ENCODE measurements around the gene TGFBR2. TPM values are rescaled to one million over a fixed set of nuclear protein-coding genes. Genes with fewer than 3 reads are reported as not detected.

TGFBR2 gene
- total RNA-seq, 2 donors from 2014 or later, result 53.0 to 69.6 TPM

- 61% methylated on average over 1 of the region's 1 CpG for WGBS
- H3K36me3 ChIP-seq, result no peaks in the 10 kb centered on the region
Measured at GRCh38 chr3:30682434-30683155, 76.2 kb downstream of the TGFBR2 start.

GRCh38 chr3:30683769-30684168 is 77.4 kb downstream of the TGFBR2 start:
- no peaks in the 10 kb centered on the region for H3K27me3 ChIP-seq (replicated peaks; ENCODE audit: insufficient read depth)
- intact Hi-C loops (cut with DNase I), result loop anchor here (5.0 kb wide), 1 partner anchor 241 kb away; no protein-coding TSS in a partner anchor
- DNase-seq (ENCODE audit: low spot score), result no peak
- peaks cover 4% of the 10 kb centered on the region for H3K4me1 ChIP-seq (replicated peaks)
- no peak for TF ChIP-seq POLR2A (IDR thresholded peaks at IDR 0.05)
- no peak for TF ChIP-seq POLR2AphosphoS5 (IDR thresholded peaks at IDR 0.05)
- no peak for TF ChIP-seq CTCF (IDR thresholded peaks at IDR 0.05)
- no peak overlapping the region for H3K4me3 ChIP-seq
- WGBS, result 72% methylated on average over 3 of the region's 3 CpGs
- H3K27ac ChIP-seq, result no peak overlapping the region
- H3K36me3 ChIP-seq, result no peaks in the 10 kb centered on the region
- no peaks in the 10 kb centered on the region for H3K9me3 ChIP-seq

More at GRCh38 chr3:30682434-30683155, 76.2 kb downstream of the TGFBR2 start:
- Histone ChIP-seq H3K4me1 (replicated peaks) (no peaks in the 10 kb centered on the region), H3K4me3 (no peak overlapping the region), H3K27ac (no peak overlapping the region), H3K9me3 (no peaks in the 10 kb centered on the region), H3K27me3 (replicated peaks; ENCODE audit: insufficient read depth) (no peaks in the 10 kb centered on the region)
- no peak for DNase-seq (ENCODE audit: low spot score)
- TF ChIP-seq POLR2A (IDR thresholded peaks at IDR 0.05) (no peak), POLR2AphosphoS5 (IDR thresholded peaks at IDR 0.05) (no peak), CTCF (IDR thresholded peaks at IDR 0.05) (no peak)
- intact Hi-C loops (cut with DNase I), result loop anchor here (5.0 kb wide), 1 partner anchor 240 kb away; no protein-coding TSS in a partner anchor

GRCh38 chr3:30684356-30684755 is 78.0 kb downstream of the TGFBR2 start:
- intact Hi-C loops (cut with DNase I), result loop anchor here (5.0 kb wide), 1 partner anchor 242 kb away; no protein-coding TSS in a partner anchor
- no peak overlapping the region for H3K4me3 ChIP-seq
- TF ChIP-seq CTCF (IDR thresholded peaks at IDR 0.05) (no peak), POLR2A (IDR thresholded peaks at IDR 0.05) (no peak), POLR2AphosphoS5 (IDR thresholded peaks at IDR 0.05) (no peak)
- peaks cover 9% of the 10 kb centered on the region for H3K4me1 ChIP-seq (replicated peaks)
- H3K27me3 ChIP-seq (replicated peaks; ENCODE audit: insufficient read depth), result no peaks in the 10 kb centered on the region
- 74% methylated on average over 3 of the region's 3 CpGs for WGBS
- H3K9me3 ChIP-seq, result no peaks in the 10 kb centered on the region
- H3K36me3 ChIP-seq, result no peaks in the 10 kb centered on the region
- H3K27ac ChIP-seq, result no peak overlapping the region
- no peak for DNase-seq (ENCODE audit: low spot score)

GRCh38 chr3:30685267-30685667 is 78.9 kb downstream of the TGFBR2 start:
- Histone ChIP-seq H3K4me1 (replicated peaks) (peaks cover 9% of the 10 kb centered on the region), H3K9me3 (no peaks in the 10 kb centered on the region), H3K36me3 (no peaks in the 10 kb centered on the region), H3K27ac (no peak overlapping the region), H3K27me3 (replicated peaks; ENCODE audit: insufficient read depth) (no peaks in the 10 kb centered on the region), H3K4me3 (no peak overlapping the region)
- intact Hi-C loops (cut with DNase I), result no loop called here
- 96% methylated on average over 2 of the region's 2 CpGs for WGBS
- TF ChIP-seq POLR2AphosphoS5 (IDR thresholded peaks at IDR 0.05) (no peak), POLR2A (IDR thresholded peaks at IDR 0.05) (no peak), CTCF (IDR thresholded peaks at IDR 0.05) (no peak)
- no peak for DNase-seq (ENCODE audit: low spot score)

GRCh38 chr3:30686176-30686575 is 79.8 kb downstream of the TGFBR2 start:
- no peaks in the 10 kb centered on the region for H3K36me3 ChIP-seq
- no peak for DNase-seq (ENCODE audit: low spot score)
- WGBS, result 89% methylated on average over 2 of the region's 2 CpGs
- intact Hi-C loops (cut with DNase I), result no loop called here
- H3K27me3 ChIP-seq (replicated peaks; ENCODE audit: insufficient read depth), result no peaks in the 10 kb centered on the region
- no peak overlapping the region for H3K27ac ChIP-seq
- H3K4me3 ChIP-seq, result no peak overlapping the region
- TF ChIP-seq POLR2A (IDR thresholded peaks at IDR 0.05), result no peak
- TF ChIP-seq POLR2AphosphoS5 (IDR thresholded peaks at IDR 0.05), result no peak
- TF ChIP-seq CTCF (IDR thresholded peaks at IDR 0.05), result no peak
- H3K4me1 ChIP-seq (replicated peaks), result peaks cover 9% of the 10 kb centered on the region
- H3K9me3 ChIP-seq, result no peaks in the 10 kb centered on the region

Data from prostate gland (tissue), 2 donors.